ENCODE data around the gene RAB37.

RAB37 gene

DNA sequence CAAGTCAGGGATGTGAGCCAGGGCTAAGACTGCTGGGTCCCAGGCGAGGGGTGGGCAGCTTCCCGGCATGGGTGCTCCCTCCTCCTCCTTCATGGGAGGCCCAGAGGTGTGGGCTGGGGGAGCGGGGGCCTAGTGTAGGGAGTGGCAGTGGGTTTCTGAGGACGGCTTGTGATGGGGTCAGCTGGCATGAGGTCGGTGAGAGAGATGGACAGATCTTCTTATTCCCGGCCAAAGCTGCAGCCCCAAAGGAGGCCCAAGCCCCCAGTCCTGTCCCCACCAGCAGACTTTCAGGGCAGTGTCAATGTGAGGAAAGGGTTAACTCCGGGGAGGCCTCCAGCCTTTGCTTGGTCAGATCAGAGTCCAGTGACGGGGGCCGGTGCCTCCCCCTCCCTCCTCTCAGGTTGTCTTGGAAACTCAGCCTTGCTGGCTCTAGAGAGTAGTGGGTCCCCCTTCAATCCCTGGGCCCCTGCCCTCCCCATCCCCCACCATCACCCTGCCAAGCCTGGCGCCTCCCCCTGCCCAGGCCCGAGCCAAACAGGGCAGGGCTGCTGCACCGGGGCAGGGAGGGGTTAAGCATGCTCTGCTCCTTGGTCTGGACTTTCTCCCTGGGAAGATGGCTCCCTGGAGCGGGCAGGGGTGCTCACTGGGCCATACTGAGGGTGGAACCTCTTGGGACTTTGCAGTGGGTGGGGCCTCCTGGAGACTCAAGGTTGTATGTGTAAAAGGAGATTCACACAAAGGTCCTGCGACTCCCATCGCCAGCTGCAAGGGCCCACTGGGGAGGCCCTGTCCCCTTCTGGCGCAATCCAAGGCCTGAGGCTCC is 26.7 kb downstream of the RAB37 start:
- DNase-seq (ENCODE audit: low read depth), result no peak

DNA sequence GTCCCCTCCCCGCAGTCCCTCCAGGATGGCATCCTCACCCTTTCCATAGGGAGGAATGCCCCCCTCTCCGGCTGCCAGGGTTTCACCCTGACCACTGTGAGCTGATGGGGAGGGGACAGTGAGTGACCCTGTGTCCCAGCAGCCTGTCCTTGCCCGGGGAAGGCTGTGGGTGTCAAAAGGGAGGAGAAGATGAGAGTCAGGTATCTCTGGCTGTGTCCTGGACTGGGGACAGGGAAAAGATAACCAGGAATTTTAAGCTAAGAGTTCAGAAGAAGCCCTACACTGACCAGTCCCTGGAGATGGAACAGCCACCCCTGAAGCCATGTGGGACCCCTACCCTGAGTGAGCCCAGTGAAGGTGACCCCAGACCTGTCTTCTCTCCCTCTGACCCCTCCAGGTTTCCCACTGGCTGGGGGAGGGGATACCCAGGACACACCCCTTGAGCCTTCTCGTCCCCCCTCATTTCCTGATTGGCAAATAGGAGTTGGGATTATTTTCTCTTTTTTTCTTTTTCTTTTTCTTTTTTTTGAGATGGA is 27.8 kb downstream of the RAB37 start:
- DNase-seq (ENCODE audit: low read depth), result no peak

DNA sequence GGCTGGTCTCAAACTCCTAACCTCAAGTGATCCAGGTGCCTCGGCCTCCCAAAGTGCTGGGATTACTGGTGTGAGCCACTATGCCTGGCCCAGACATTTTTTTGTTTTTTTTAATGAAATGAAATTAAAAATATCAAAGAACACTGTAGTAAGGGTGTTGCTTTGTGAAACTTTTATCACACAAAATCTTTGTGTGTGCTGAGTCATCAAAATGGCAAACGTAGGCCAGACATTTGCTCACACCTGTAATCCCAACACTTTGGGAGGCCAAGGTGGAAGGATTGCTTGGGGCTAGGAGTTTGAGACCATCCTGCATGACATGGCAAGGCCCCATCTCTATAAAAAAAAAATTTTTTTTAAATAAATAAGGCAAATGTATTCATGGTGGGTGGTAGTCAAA is 29.4 kb downstream of the RAB37 start:
- DNase-seq (ENCODE audit: low read depth), result no peak

DNA sequence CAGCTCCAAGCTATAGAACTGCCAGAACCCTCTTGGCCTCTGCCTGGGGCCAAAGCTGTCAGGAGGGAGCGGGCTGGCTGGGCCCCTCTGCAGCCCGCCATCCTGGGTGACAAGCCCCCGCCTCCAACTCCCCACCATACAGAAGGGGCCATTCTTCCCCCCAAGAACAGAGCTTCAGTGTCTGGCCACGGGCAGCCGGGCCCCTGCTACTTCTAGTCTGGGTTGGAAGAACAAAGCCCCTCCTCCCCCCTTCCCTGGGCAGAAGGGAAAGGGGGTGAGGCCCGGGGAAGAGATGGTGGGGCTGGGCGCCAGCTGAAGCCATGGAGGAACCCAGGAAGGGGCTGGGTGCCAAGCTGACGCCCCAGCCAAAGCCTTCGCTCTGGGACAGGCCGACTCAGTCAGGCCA is 30.1 kb downstream of the RAB37 start:
- no peak for DNase-seq (ENCODE audit: low read depth)

DNA sequence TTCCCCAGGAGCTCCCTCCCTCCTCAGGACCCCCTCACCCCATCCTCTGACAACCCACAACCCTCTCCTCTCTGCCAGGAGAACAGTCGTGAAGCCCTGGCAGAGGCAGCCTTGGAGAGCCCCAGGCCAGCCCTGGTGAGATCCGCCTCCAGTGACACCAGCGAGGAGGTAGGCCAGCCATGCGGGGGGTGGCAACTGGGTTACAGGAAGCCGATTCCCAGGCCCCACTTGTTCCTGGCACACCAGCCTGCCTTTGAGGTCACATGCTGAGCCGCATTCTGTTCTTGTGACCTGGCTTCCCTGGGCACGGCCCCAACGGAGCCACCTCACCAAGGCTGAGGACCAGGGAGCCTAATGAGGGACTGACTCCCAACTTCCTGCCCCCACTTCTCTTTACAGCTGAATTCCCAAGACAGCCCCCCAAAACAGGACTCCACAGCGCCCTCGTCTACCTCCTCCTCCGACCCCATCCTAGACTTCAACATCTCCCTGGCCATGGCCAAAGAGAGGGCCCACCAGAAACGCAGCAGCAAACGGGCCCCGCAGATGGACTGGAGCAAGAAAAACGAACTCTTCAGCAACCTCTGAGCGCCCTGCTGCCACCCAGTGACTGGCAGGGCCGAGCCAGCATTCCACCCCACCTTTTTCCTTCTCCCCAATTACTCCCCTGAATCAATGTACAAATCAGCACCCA is 31.2 kb downstream of the RAB37 start:
- DNase-seq (ENCODE audit: low read depth), result peak; percentile 62

DNA sequence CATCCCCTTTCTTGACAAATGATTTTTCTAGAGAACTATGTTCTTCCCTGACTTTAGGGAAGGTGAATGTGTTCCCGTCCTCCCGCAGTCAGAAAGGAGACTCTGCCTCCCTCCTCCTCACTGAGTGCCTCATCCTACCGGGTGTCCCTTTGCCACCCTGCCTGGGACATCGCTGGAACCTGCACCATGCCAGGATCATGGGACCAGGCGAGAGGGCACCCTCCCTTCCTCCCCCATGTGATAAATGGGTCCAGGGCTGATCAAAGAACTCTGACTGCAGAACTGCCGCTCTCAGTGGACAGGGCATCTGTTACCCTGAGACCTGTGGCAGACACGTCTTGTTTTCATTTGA is 31.7 kb downstream of the RAB37 start:
- DNase-seq (ENCODE audit: low read depth), result no peak

DNA sequence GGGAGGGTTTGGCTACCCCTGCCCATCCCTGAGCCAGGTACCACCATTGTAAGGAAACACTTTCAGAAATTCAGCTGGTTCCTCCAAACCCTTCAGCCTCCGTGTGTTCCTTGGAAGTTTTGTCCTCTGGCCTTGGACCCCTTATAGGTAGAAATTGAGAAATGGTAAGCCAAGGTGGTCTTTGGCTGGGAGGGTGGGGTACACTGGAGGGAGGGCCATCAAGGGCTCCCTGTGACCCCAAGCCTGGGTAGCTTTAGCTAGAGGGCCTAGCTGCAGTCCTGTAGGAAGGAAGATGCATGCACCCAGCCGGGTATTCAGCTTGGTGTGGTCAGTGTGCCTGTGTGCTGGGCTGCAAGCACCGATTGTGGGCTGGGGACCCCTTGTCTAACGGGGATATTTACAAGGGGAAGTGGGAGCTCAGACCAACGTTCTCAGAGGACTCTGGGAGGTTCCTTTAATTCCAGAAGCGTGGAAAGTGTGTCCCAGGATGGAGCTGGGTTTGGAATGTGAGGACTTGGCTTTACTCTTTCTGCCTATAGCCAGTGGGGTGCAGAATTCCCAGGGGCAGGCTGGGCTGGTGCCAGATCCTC is 32.3 kb downstream of the RAB37 start:
- no peak for DNase-seq (ENCODE audit: low read depth)

DNA sequence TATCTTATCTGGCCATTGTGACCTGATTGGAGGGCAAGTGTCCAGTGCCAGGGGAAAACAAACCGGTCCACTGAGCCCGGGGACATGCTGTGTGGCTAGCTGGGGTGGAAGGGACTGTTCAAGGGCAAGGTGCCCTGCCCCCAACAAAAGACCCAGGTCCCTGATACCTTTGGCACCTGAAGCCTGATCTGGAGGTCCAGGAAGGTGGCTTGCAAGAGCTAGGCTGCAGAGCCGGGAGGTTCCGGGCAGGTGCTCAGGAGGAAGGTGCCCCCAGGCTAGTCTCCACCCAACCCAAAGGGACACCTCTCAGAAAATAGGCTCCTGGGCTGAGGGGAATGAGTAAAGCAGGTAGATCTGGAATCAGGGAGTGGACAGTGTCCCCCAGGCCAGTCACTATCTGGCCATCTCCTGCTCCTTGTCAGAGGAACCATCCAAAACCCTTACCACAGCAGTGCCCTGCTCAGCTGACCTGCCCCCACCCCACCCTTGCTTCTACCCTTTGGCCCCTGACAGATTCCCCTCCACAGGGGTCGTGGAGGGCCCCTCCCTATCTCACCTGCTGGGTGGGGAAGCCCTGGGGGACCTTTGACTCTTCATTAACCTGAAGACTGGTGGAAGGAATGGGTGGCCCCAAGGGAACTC is 32.9 kb downstream of the RAB37 start:
- DNase-seq (ENCODE audit: low read depth), result no peak

DNA sequence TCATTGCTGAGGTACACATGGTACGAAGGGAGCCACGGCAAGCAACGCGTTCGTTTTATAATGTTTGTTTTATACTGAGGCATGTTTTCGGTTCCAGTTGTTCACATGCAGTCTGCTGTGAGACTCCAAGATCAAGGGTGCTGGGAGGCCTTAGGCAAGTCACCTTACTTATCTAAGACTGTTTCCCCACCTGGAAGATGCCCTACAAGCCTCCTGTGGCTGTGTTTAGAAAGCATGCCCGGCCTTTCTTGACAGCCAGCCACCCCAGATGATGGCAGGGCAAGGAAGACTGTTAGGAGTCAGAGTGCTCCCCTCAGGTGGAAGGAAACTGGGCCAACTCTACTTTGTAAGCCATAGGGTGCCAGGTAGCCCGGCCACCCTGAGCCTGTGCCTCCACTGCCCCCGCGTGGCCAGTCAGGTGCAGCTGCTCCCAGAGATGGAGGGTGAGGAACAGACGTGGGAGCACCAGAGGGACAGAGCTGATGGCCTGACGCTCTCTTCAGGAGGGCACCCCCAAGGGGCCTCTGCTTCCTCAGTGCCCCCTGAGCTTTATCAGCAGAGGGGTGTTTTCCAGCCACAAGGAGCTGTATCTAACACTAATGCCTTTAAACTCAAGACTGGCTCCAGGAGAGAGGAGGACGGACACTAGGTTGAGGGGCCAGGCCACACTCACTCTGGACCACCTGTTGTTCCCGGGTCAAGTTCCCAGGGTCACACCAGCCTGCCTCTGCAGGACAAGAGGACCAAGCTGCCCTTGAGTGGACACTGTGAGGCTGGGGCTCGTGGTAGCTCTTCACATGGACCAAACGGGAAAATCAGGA is 33.7 kb downstream of the RAB37 start:
- no peak for DNase-seq (ENCODE audit: low read depth)

DNA sequence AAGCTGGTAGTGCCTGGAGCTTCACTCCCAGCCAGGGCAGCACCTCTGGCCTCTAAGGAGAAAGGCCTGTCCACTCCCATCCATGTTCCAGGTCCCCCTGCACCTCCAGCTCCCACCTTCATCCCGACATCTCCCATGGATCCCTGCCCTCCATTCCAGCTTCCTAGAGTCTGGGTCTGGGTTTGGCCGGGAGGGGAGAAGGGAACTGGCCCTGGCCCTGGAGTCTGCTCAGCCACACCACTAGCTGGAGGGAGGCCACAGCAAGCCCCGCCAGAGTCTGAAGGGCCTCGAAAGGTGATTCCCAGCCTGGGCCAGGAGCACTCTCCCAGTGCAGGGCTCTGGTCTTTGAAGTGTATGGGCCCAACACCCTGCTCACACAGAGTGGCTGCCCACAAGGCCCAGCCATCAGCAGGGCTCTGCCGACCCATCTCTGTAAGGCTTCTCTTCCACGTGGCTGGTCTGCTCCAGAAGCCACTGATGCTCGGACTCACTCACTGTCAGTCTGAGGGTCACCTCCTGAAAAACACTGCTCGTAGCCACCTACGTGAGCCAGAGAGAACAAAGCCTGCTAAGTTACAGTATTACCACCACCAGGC is 34.4 kb downstream of the RAB37 start:
- no peak for DNase-seq (ENCODE audit: low read depth)

DNA sequence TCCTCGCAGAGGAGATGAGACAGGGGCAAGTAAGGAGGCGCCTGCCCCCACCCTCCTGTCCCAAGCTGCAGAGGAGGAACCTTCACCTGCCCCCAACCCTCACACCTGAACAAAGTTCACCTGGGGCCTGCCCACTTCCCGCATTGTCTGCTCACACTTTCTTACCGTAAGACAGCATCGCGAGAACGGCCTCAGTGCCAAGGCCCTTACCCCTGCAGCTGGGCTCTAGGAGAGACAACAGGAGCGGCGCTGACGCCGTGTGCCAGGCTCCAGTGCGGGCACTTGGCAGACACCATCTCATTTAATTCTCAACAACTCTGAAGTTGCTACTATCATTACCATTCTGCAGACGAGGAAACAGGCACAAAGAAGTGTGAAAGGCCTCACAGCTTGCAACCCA is 35.0 kb downstream of the RAB37 start:
- no peak for DNase-seq (ENCODE audit: low read depth)

DNA sequence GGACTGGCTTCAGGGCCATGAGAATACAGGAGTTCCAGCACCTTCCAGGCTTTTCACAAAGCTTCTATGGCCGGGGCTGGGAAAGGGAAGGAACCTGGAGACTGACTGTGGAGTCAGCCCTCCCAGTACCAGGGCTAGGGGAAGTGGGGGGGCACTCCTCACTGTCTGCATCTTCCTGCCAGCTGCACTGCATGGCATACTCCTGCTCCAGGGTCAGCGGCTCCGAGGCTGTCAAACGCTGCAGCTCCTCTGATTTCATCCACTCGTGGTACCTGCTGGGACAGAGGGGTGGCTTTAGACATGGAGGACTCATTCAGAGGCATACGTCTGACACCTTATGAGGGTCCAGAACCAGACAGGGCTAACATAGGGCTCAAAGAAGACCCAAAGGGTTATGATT is 36.4 kb downstream of the RAB37 start:
- no peak for DNase-seq (ENCODE audit: low read depth)

DNA sequence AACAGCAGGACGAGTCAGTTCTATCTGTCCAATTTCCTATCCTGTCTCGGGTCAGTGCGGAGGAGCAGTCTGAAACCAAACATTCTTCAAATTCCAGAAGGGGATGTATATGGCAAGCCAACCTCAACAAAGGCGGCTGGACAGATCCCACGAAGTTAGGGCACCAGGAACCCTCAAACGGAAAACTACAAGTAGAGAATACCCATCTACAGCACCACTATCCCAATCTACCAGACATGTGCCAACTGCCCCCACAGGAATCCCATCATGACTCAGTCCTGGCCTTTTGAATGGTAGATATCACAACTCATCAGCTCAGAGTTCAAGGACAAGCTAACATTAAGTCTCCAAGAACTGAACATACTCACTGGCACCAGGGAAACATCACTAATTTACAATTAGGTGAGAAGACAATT is 36.8 kb downstream of the RAB37 start:
- DNase-seq (ENCODE audit: low read depth), result no peak

DNA sequence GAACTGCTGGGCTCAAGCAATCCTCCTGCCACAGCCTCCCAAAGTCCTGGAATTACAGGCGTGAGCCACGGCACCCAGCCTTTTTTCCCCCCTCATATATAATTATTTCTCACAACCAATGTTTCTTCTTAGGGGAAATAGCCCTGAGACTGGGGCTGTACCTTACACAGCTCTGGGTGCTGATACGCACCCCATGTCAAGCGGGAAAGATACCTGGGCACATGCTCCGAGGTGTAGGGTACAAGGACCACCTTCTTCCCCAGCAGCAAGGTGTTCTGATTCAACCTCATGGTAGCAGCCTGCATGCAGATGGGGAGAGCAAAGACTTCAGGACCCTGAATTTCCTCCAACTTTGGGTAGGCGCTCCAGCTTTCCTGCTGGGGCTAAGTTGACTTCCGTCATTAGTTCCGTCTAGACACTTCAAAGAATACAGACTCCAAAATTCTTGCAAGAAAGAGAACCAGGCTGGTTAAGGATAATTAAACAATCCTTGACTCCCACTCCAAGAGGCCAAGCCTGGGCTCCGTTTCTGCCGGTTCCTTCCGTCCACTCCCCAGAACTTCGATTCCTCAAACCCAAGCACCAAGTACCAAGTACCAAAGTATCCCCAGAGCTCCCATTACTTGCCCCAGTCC is 38.5 kb downstream of the RAB37 start:
- no peak for DNase-seq (ENCODE audit: low read depth)

DNA sequence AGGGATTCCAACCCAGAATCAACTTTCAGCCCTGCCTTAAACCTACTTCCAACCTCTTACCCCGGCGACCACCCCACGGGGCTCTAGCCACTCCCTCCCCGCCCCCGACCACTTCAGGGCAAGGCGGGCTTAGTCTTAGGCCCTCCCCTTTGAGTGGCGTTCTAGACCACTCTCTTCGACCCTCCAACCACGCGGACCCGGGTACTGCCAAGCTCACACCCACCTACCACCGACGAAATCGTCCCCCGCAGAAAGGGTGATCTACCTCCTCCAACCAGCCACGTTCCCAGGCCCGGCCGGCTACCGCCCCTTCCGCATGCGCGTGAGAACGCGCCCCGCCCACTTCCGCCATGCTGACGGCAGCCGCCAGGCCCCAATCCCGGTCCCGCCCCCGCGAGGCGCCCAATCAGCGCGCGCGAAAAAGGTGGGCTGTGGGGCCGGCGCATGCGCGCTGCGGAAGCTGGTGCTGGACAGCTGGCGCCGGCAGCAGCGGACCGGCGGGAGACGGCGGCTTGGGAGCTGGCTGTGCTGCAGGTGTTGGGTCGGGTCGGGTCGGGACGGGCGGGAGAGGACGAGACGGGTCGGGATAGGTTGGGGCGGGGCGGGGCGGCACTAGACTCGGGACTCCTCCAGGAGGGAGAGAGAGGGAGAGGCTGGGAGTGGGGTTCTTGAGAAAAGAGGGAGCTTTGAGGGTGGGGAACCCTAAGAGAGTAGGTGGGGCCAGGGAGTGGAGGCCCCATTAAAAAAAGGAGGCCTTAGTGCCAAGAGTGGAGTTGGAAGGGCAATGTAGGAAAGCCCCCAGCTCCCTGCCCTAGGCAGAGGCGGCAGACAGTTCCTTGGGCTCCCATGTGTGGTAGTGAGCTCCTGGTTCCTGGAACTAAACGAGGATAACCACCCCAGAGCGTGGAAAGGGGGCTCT is 39.2 kb downstream of the RAB37 start, which contains the start of gene NAT9:
Gene NAT9 (minus strand): TSS at position 302 of the 919 bp plus-strand sequence. CDS start 647 bp downstream, outside the sequence.
- peak; percentile 83 for DNase-seq (ENCODE audit: low read depth)

DNA sequence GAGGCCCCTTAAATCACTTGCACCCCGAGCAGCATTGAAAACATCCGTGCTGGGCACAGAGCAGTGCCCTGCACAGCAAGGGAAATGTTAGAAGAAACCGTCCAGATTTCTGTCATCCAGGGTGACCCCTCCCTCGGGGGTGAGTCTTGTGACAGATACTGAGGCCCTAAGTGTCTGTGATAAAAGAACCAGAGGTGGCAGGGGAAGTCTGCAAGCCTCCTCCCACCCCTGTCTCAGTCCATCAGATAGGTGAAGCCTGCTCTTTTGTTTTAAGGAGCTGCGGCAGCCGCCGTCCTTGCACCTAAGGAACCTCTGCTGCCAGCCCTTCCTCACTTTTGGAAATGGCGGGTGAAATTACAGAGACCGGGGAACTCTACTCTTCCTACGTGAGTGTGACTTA is 39.9 kb downstream of the RAB37 start:
- no peak for DNase-seq (ENCODE audit: low read depth)

DNA sequence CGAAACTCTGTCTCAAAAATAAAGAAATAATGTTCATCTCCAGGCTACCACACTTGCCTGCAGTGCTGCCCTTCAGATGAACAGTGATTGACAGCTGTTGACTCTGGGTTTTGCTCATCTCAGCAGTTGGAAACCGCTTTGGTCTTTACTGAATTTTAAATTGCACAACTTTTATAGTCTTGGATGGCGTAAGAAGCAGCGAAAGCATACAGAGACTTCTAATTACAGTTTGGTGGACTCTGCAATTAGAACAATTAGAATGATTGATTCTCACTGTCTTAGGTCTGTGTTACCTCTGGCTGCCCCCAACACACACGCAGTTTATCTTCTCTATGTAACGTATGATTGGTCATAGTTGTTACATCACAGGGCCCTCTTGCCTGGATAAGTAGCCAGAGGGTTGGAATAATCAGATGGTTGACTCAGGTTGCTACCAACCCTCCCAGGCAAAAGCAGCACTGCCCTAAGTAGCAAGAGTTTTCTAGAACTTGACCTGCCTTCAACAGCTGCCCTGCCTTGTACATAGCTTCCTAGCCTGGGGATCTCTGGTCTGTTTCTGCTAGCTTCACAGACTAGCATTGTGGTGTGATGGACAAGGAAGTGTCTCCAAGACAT is 41.0 kb downstream of the RAB37 start:
- DNase-seq (ENCODE audit: low read depth), result no peak

DNA sequence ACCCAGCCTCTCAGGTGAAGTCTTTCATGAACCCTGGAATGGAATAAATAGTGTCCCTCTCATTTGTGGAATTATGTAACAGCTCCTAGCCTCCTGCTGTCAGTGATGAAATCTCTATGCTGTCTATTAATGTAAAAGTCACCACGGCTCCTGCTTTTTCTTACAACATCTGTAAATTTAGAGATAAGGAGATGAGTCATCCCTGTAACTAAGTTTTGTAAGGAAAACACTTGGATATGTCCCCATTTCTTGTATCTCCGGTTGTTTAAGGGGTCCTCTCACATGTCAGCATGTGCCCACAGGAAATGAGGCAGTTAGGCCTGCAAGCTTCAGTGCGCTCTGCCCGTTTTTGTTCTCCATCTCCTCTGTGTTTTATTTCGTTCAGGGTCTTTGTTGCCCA is 41.9 kb downstream of the RAB37 start:
- DNase-seq (ENCODE audit: low read depth), result no peak

DNA sequence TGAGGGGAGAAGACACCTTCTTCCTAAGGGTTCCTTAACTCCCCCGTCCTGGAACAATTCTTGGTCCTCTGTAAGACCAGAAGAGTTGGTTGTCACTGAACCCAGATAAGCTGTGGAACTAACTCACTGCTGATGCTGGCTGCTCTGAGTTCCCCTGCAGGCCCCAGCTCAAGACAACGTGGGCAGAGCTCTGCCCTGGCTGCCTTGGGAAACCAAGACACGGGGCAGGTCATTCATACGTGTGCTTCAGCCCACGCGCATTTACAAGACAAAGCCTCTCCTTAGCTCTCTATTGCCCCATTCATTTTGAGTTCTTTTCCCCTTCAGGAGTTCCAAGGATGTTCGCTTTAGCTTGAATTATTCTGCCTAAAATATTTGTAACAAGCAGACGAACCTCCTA is 42.4 kb downstream of the RAB37 start:
- DNase-seq (ENCODE audit: low read depth), result no peak
